Tongue (tissue), 3 donors: ENCODE results near the gene CLIC5. TPM values are rescaled to one million over a fixed set of nuclear protein-coding genes. Genes with fewer than 3 reads are reported as not detected.

Experiments used
- DNase-seq: peaks from one replicate; pipeline ENCODE4 v3.0.0-alpha.2; 2015
- small RNA-seq: library from RNA; depleted of rRNA; stranded (forward); fragments of <200 nt; gene quantifications from one replicate; pipeline ENCODE3, GENCODE V24; 2014; ENCODE audit warnings: low replicate concordance
- total RNA-seq: library from RNA; depleted of rRNA; stranded (reverse); fragments of >200 nt; gene quantifications from one replicate; pipeline ENCODE4 v1.2.3, GENCODE V29; 2014

The CLIC5 gene
- total RNA-seq, 1 donor from 2014 or later: 18.1 TPM

- no peak for DNase-seq
Observed at GRCh38 chr6:45838451-45838850, 177.2 kb downstream of the CLIC5 start.

DNA sequence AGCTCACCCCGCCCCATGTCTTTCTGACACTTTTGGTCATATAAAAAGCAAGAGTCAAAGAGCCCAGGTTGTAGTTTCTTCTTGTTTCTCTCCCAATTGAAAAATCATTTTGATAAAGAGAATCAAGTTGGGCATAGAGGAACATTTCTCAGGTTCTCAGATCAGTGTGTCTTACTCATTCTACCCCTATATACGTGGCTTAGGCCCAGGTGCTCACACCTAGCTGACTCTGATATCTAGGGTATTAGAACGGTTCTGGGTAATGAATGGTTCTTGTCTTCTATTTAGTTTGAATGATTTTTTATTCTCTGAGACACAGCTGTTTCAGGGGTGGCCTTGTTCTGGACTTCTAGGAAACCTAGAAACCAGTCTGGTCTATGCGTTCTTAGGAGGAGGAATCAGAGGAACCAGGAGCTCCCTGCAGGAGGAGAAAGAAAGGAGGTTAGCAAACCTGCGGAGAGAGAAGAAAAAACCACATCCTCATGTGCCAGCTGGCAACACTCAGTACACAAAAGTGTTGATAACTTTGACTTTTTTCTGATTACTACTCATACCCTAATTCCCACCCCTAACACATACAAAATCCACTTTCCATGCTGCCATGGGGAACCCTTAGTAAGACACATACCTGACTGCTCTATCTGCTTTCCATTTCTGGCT lies 178.0 kb downstream of the CLIC5 start:
- DNase-seq: no peak

DNA sequence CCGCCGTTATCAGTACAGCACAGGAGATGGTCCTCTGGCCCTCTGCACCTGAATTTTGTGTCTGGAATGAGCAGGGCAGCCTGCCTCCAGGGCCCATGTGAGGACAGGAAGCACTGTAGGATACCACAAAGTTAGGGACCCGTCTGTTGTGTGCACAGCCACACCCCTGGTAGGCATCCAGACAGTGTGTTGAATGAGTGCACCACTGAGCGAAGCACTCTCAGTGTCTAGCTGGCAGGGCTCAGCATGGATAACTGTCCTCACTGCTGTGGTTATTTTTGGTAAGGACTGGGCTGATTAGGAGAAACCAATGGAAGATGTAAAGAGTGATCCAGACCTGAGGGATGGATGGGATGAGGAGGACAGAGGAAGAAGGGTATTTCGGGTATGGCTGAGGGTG lies 178.7 kb downstream of the CLIC5 start:
- no peak for DNase-seq

- DNase-seq: no peak
Observed at GRCh38 chr6:45836438-45836824, 179.2 kb downstream of the CLIC5 start.

DNA sequence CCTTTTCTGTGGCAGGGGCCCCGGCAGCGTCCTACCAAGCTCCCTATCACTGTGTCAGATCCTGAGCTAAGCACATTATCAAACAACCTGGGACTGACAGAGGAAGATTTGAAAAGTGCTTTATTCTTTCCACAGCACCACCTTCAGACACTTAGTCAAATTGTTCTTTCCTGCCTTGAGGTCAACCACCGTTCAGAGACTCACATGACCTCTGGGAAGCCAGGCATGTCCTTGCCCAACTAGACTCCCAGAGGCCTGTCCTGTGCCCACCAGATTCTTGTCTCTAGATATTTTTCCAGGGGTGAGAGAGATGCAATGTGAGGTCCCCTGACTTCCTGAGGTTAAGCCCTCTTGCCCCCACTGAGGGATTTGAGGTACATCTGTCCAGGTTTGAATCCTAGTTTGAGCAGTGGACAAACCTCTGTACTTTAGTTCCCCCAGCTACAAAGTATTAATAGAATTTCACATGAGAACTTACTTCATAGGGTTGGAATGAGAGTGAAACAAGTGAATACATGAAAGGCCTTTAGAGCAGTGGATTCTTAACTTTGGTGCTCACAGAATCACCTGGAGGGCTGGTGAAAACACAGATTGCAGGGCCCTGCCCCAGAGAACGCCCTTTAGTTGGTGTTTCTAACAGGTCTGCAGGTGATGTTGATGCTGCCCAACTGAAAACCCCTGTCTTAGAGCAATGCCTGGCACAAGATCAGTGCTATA lies 179.8 kb downstream of the CLIC5 start:
- no peak for DNase-seq

GRCh38 chr6:45832063-45832462 lies 183.6 kb downstream of the CLIC5 start:
- DNase-seq: no peak

Small RNA genes lying within 50 kb of the gene (small RNA-seq; reads per million reads assigned to genes)
- not detected for gene RNU6-754P

Other genes starting within 250 kb of the CLIC5 start
- gene ENPP4, start 114.1 kb upstream of the CLIC5 start, total RNA-seq: 44.0 TPM
- gene ENPP5, start 155.1 kb upstream of the CLIC5 start, total RNA-seq: 9.6 TPM